WTC11 (cell line): ENCODE results near the gene SORCS1. TPM values are rescaled to one million over a fixed set of nuclear protein-coding genes. Genes with fewer than 3 reads are reported as not detected.

Source experiments
- ATAC-seq: fragments of 200-7000 bp; cut with Tn5 transposase; 2 replicates; pipeline ENCODE4 v1.10.0; 2021; ENCODE audit warnings: mild to moderate bottlenecking, moderate library complexity
- CTCF ChIA-PET: fragments of 300-600 bp; sonication (Branson Sonifier 250); formaldehyde crosslinking; loops from one replicate; lab custom pipeline; 2021; ENCODE audit warnings: antibody characterized with exemption; lab: Charles Lee
- POLR2A ChIA-PET: fragments of 350-600 bp; sonication (Branson Sonifier 250); formaldehyde crosslinking; loops from one replicate; lab custom pipeline; 2021; ENCODE audit warnings: antibody characterized with exemption; lab: Charles Lee
- DNase-seq: peaks from one replicate; pipeline ENCODE4 v3.0.0; 2021; ENCODE audit warnings: low spot score
- H3K27ac Mint-ChIP-seq: 2 replicates; pipeline ENCODE4 v1.8.0; 2021; ENCODE audit warnings: mixed read lengths
- H3K27me3 Mint-ChIP-seq: 2 replicates; pipeline ENCODE4 v1.8.0; 2021; ENCODE audit warnings: low read depth, mild to moderate bottlenecking, moderate library complexity, mixed read lengths
- H3K36me3 Mint-ChIP-seq: 2 replicates; pipeline ENCODE4 v1.8.0; 2021; ENCODE audit warnings: mixed read lengths
- H3K4me1 Mint-ChIP-seq: 2 replicates; pipeline ENCODE4 v1.8.0; 2022; ENCODE audit warnings: mixed read lengths
- H3K4me3 Mint-ChIP-seq: 2 replicates; pipeline ENCODE4 v1.8.0; 2021; ENCODE audit warnings: mild to moderate bottlenecking, moderate library complexity, mixed read lengths
- H3K9me3 Mint-ChIP-seq: 2 replicates; pipeline ENCODE4 v1.8.0; 2021; ENCODE audit warnings: mixed read lengths
- EMX1 ChIP-seq: fragments of 250-450 bp; sonication (Bioruptor Pico); IDR thresholded peaks from 2 replicates; pipeline ENCODE4 v1.8.0; 2021; ENCODE audit warnings: mild to moderate bottlenecking
- ETV6 ChIP-seq: sonication (generic); formaldehyde crosslinking; IDR thresholded peaks from 2 replicates; pipeline ENCODE4 v1.8.1; 2022; ENCODE audit warnings: mild to moderate bottlenecking, missing genetic modification reagents
- FOXJ3 ChIP-seq: sonication (generic); formaldehyde crosslinking; IDR thresholded peaks from 2 replicates; pipeline ENCODE4 v1.9.0; 2021; ENCODE audit warnings: missing genetic modification reagents, mild to moderate bottlenecking, borderline replicate concordance
- FOXK1 ChIP-seq: sonication (generic); formaldehyde crosslinking; IDR thresholded peaks from 2 replicates; pipeline ENCODE4 v1.8.0; 2022; ENCODE audit warnings: mild to moderate bottlenecking, moderate library complexity, missing genetic modification reagents
- FOXP1 ChIP-seq: sonication (generic); formaldehyde crosslinking; IDR thresholded peaks from 2 replicates; pipeline ENCODE4 v1.8.0; 2022; ENCODE audit warnings: missing genetic modification reagents, mild to moderate bottlenecking, moderate library complexity, borderline replicate concordance
- FOXP4 ChIP-seq: sonication (generic); formaldehyde crosslinking; IDR thresholded peaks from 2 replicates; pipeline ENCODE4 v1.8.0; 2022; ENCODE audit warnings: mild to moderate bottlenecking, missing genetic modification reagents
- GABPB1 ChIP-seq: sonication (generic); formaldehyde crosslinking; IDR thresholded peaks from 2 replicates; pipeline ENCODE4 v1.8.1; 2023; ENCODE audit warnings: mild to moderate bottlenecking, missing genetic modification reagents
- JAZF1 ChIP-seq: fragments of 250-450 bp; sonication (Bioruptor Pico); IDR thresholded peaks from 2 replicates; pipeline ENCODE4 v1.9.0; 2021; ENCODE audit warnings: moderate library complexity, mild to moderate bottlenecking, inconsistent platforms
- MYBL2 ChIP-seq: sonication (generic); formaldehyde crosslinking; IDR thresholded peaks from 2 replicates; pipeline ENCODE4 v1.8.1; 2023; ENCODE audit warnings: mild to moderate bottlenecking, moderate library complexity, missing genetic modification reagents
- NFE2L1 ChIP-seq: sonication (generic); formaldehyde crosslinking; IDR thresholded peaks from 2 replicates; pipeline ENCODE4 v1.8.1; 2023; ENCODE audit warnings: missing genetic modification reagents
- OVOL2 ChIP-seq: fragments of 250-450 bp; sonication (Bioruptor Pico); IDR thresholded peaks from 2 replicates; pipeline ENCODE4 v1.9.0; 2021; ENCODE audit warnings: mild to moderate bottlenecking, borderline replicate concordance
- PRRX2 ChIP-seq: fragments of 250-450 bp; sonication (Bioruptor Pico); IDR thresholded peaks from 2 replicates; pipeline ENCODE4 v1.8.0; 2021; ENCODE audit warnings: mild to moderate bottlenecking
- SMAD3 ChIP-seq: sonication (generic); formaldehyde crosslinking; IDR thresholded peaks from 2 replicates; pipeline ENCODE4 v1.8.0; 2022; ENCODE audit warnings: missing genetic modification reagents, mild to moderate bottlenecking, borderline replicate concordance
- TP53 ChIP-seq: sonication (generic); formaldehyde crosslinking; IDR thresholded peaks from 2 replicates; pipeline ENCODE4 v1.8.1; 2023; ENCODE audit warnings: mild to moderate bottlenecking, missing genetic modification reagents
- ZBTB43 ChIP-seq: sonication (generic); formaldehyde crosslinking; IDR thresholded peaks from 2 replicates; pipeline ENCODE4 v1.8.1; 2023; ENCODE audit warnings: mild to moderate bottlenecking, missing genetic modification reagents
- ZNF121 ChIP-seq: sonication (generic); formaldehyde crosslinking; IDR thresholded peaks from 2 replicates; pipeline ENCODE4 v1.8.0; 2023; ENCODE audit warnings: missing genetic modification reagents
- ZNF219 ChIP-seq: sonication (generic); formaldehyde crosslinking; IDR thresholded peaks from 2 replicates; pipeline ENCODE4 v1.8.0; 2023; ENCODE audit warnings: missing genetic modification reagents, mild to moderate bottlenecking, borderline replicate concordance
- ZNF317 ChIP-seq: sonication (generic); formaldehyde crosslinking; IDR thresholded peaks from 2 replicates; pipeline ENCODE4 v1.8.1; 2023; ENCODE audit warnings: low read depth, mild to moderate bottlenecking, moderate library complexity, missing genetic modification reagents, borderline replicate concordance
- total RNA-seq: library from RNA; stranded (reverse); gene quantifications from 3 replicates; pipeline ENCODE4 v1.2.3, GENCODE V29; 2021
- TF ChIP-seq, protein P1 (sequence below): sonication (generic); formaldehyde crosslinking; IDR thresholded peaks from 2 replicates; pipeline ENCODE4 v1.8.0; 2022; ENCODE audit warnings: missing genetic modification reagents
- TF ChIP-seq, protein P2 (sequence below): sonication (generic); formaldehyde crosslinking; IDR thresholded peaks from 2 replicates; pipeline ENCODE4 v1.8.0; 2022; ENCODE audit warnings: mild to moderate bottlenecking, missing genetic modification reagents
- TF ChIP-seq, protein P3 (sequence below): fragments of 200-600 bp; IDR thresholded peaks from 2 replicates; pipeline ENCODE4 v1.8.0; 2022; ENCODE audit warnings: antibody characterized with exemption
- TF ChIP-seq, protein P4 (sequence below): sonication (generic); formaldehyde crosslinking; IDR thresholded peaks from 2 replicates; pipeline ENCODE4 v1.8.0; 2022; ENCODE audit warnings: mild to moderate bottlenecking, missing genetic modification reagents

SORCS1 gene
- total RNA-seq, 1 experiment from 2014 or later: 3.3 TPM

GRCh38 chr10:106540645-106541044, 623.9 kb downstream of the SORCS1 start:
- POLR2A ChIA-PET: no interaction called here
- ATAC-seq: no peak
- no peak overlapping the region for H3K27ac Mint-ChIP-seq

DNA sequence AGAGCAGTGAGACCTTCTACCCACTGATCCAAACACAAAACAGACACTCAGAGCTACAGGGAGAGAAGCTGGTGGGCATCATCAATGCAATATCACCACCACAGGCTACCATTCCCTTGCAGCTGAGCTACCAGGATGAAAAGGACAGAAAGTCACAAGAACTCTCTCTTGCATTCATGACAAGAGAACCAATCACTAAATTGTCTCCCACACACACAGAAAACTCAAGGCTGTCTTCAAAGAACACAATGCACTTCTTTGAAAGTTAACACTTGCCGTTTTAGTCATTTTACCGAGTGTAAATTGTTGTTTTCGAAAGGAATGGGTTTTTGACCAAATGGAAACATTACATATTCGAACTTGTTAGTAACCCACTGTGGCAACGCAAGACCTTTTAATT, 626.6 kb downstream of the SORCS1 start:
- POLR2A ChIA-PET: no interaction called here
- Mint-ChIP-seq H3K4me1 (peaks cover 15% of the 10 kb centered on the region), H3K4me3 (no peak overlapping the region), H3K27me3 (peaks cover 97% of the 10 kb centered on the region), H3K9me3 (peaks cover 4% of the 10 kb centered on the region; the same call in 1 of the 2 replicates), H3K36me3 (no peaks in the 10 kb centered on the region), H3K27ac (no peak overlapping the region)
- TF ChIP-seq ZNF121 (CRISPR knock-in tag) (no peak), ETV6 (CRISPR knock-in tag) (no peak), ZBTB43 (CRISPR knock-in tag) (no peak), MYBL2 (CRISPR knock-in tag) (no peak), OVOL2 (CRISPR knock-in tag) (no peak), JAZF1 (CRISPR knock-in tag) (no peak), GABPB1 (CRISPR knock-in tag) (no peak), PRRX2 (CRISPR knock-in tag) (no peak)
- TF ChIP-seq, protein P1, sequence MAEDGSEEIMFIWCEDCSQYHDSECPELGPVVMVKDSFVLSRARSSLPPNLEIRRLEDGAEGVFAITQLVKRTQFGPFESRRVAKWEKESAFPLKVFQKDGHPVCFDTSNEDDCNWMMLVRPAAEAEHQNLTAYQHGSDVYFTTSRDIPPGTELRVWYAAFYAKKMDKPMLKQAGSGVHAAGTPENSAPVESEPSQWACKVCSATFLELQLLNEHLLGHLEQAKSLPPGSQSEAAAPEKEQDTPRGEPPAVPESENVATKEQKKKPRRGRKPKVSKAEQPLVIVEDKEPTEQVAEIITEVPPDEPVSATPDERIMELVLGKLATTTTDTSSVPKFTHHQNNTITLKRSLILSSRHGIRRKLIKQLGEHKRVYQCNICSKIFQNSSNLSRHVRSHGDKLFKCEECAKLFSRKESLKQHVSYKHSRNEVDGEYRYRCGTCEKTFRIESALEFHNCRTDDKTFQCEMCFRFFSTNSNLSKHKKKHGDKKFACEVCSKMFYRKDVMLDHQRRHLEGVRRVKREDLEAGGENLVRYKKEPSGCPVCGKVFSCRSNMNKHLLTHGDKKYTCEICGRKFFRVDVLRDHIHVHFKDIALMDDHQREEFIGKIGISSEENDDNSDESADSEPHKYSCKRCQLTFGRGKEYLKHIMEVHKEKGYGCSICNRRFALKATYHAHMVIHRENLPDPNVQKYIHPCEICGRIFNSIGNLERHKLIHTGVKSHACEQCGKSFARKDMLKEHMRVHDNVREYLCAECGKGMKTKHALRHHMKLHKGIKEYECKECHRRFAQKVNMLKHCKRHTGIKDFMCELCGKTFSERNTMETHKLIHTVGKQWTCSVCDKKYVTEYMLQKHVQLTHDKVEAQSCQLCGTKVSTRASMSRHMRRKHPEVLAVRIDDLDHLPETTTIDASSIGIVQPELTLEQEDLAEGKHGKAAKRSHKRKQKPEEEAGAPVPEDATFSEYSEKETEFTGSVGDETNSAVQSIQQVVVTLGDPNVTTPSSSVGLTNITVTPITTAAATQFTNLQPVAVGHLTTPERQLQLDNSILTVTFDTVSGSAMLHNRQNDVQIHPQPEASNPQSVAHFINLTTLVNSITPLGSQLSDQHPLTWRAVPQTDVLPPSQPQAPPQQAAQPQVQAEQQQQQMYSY (CRISPR knock-in tag): no peak
- DNase-seq (no peak), ATAC-seq (no peak)
- CTCF ChIA-PET: no interaction called here

More at GRCh38 chr10:106540645-106541044, 623.9 kb downstream of the SORCS1 start:
- TF ChIP-seq FOXJ3 (CRISPR knock-in tag): no peak
- no peak for TF ChIP-seq MYBL2 (CRISPR knock-in tag)
- TF ChIP-seq FOXP4 (CRISPR knock-in tag): no peak
- TF ChIP-seq, protein P2, sequence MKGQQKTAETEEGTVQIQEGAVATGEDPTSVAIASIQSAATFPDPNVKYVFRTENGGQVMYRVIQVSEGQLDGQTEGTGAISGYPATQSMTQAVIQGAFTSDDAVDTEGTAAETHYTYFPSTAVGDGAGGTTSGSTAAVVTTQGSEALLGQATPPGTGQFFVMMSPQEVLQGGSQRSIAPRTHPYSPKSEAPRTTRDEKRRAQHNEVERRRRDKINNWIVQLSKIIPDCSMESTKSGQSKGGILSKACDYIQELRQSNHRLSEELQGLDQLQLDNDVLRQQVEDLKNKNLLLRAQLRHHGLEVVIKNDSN (CRISPR knock-in tag): no peak
- TF ChIP-seq FOXP1: no peak
- TF ChIP-seq TP53 (CRISPR knock-in tag): no peak
- Mint-ChIP-seq H3K27me3 (peaks cover 91% of the 10 kb centered on the region), H3K4me1 (peaks cover 13% of the 10 kb centered on the region), H3K36me3 (no peaks in the 10 kb centered on the region), H3K9me3 (peaks cover 2% of the 10 kb centered on the region; the same call in 1 of the 2 replicates), H3K4me3 (no peak overlapping the region)
- CTCF ChIA-PET: no interaction called here
- no peak for DNase-seq

GRCh38 chr10:106535304-106535953, 629.1 kb downstream of the SORCS1 start:
- Mint-ChIP-seq H3K27ac (no peak overlapping the region), H3K4me1 (peaks cover 3% of the 10 kb centered on the region; the same call in 1 of the 2 replicates), H3K9me3 (peaks cover 4% of the 10 kb centered on the region; the same call in 1 of the 2 replicates), H3K27me3 (peaks cover 97% of the 10 kb centered on the region), H3K36me3 (no peaks in the 10 kb centered on the region), H3K4me3 (no peak overlapping the region)
- ATAC-seq (peak; percentile 83), DNase-seq (peak; percentile 24)
- CTCF ChIA-PET: interaction anchor here (1.7 kb wide), 1 partner anchor 36 kb away, joined by 5 read pairs; no protein-coding TSS in a partner anchor
- POLR2A ChIA-PET: no interaction called here
- TF ChIP-seq SMAD3: no peak
- TF ChIP-seq OVOL2 (CRISPR knock-in tag): no peak
- TF ChIP-seq, protein P3, sequence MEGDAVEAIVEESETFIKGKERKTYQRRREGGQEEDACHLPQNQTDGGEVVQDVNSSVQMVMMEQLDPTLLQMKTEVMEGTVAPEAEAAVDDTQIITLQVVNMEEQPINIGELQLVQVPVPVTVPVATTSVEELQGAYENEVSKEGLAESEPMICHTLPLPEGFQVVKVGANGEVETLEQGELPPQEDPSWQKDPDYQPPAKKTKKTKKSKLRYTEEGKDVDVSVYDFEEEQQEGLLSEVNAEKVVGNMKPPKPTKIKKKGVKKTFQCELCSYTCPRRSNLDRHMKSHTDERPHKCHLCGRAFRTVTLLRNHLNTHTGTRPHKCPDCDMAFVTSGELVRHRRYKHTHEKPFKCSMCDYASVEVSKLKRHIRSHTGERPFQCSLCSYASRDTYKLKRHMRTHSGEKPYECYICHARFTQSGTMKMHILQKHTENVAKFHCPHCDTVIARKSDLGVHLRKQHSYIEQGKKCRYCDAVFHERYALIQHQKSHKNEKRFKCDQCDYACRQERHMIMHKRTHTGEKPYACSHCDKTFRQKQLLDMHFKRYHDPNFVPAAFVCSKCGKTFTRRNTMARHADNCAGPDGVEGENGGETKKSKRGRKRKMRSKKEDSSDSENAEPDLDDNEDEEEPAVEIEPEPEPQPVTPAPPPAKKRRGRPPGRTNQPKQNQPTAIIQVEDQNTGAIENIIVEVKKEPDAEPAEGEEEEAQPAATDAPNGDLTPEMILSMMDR: no peak
- TF ChIP-seq ZNF219 (CRISPR knock-in tag): no peak
- TF ChIP-seq ZNF121 (CRISPR knock-in tag): peak; percentile 73
- TF ChIP-seq ZNF317 (CRISPR knock-in tag): peak; percentile 80
- TF ChIP-seq, protein P4, sequence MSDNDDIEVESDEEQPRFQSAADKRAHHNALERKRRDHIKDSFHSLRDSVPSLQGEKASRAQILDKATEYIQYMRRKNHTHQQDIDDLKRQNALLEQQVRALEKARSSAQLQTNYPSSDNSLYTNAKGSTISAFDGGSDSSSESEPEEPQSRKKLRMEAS (CRISPR knock-in tag): no peak
- no peak for TF ChIP-seq EMX1
- 0 out of 2 replicates have a peak, but pooled peaks have one; percentile 34 for TF ChIP-seq FOXK1 (CRISPR knock-in tag)
- TF ChIP-seq NFE2L1 (CRISPR knock-in tag): no peak
